Psoas muscle (tissue), 8 donors: Measurements from ENCODE around the gene CTNND2. TPM values are rescaled to one million over a fixed set of nuclear protein-coding genes. Genes with fewer than 3 reads are reported as not detected.

Experiments
- ATAC-seq, 4 donors: fragments of 200-7000 bp; cut with Tn5 transposase; one replicate each; pipeline ENCODE4 v1.9.1; 2020; ENCODE audit warnings: moderate library complexity in 3 of 4, mild to moderate bottlenecking in 2 of 4
- DNase-seq, 2 donors: peaks; one replicate each; pipeline ENCODE4 v3.0.0-alpha.2; 2020
- H3K27ac ChIP-seq: fragments of 200-600 bp; one replicate; pipeline ENCODE4 v1.8.0; 2022
- H3K27me3 ChIP-seq, 3 donors: fragments of 200-600 bp in 1 of 3; one replicate each; pipeline versions ENCODE4 v1.6.1 to v1.8.0; 2013 to 2022; ENCODE audit warnings: low read length in 2 of 3, mild to moderate bottlenecking in 2 of 3, moderate library complexity in 1 of 3; ENCODE audit not compliant: insufficient read depth in 3 of 3
- H3K36me3 ChIP-seq, 2 donors: fragments of 200-600 bp in 1 of 2; one replicate each; pipeline versions ENCODE4 v1.6.1 to v1.8.0; 2013 to 2022; ENCODE audit warnings: low read depth in 1 of 2, mild to moderate bottlenecking in 1 of 2, moderate library complexity in 1 of 2; ENCODE audit not compliant: insufficient read depth in 1 of 2
- H3K4me1 ChIP-seq: fragments of 200-600 bp; one replicate; pipeline ENCODE4 v1.8.0; 2022
- H3K4me3 ChIP-seq: fragments of 200-600 bp; one replicate; pipeline ENCODE4 v1.8.0; 2022; ENCODE audit warnings: mild to moderate bottlenecking
- H3K9me3 ChIP-seq: fragments of 200-600 bp; one replicate; pipeline ENCODE4 v1.8.0; 2022
- WGBS, 3 donors: extraction: QIAGEN DNeasy Blood & Tissue Kit; methylation state at CpG; one replicate each; pipeline versions ENCODE4 v1.1.6 to v1.1.7; 2013; 5-methylcytosine and 5-hydroxymethylcytosine counted together
- intact Hi-C, 2 donors: fragments of 100-400 bp; cut with DNase I; formaldehyde crosslinking; loops; one replicate each; pipeline versions ENCODE4 v1.11.0 to v1.14.2; 2022
- polyA plus RNA-seq, 3 donors: library from polyadenylated mRNA; stranded (reverse); fragments of 200-250 nt; gene quantifications; one replicate each; pipeline ENCODE4 v1.2.3, GENCODE V29; 2013
- total RNA-seq, 4 donors: library from RNA; stranded (reverse); fragmentation: NEBNext Ultra II Directional in 2 of 4; extraction: Animal tissue kit (Norgen Biotek cat#: 25700) in 2 of 4; gene quantifications; one replicate each; pipeline versions ENCODE4 v1.2.1 to v1.2.4, GENCODE V29; 2021 to 2023
- TF ChIP-seq, protein P1 (sequence below): fragments of 200-600 bp; IDR thresholded peaks from one replicate; pipeline ENCODE4 v1.8.0; 2022; ENCODE audit warnings: antibody characterized with exemption
- donor health status: healthy with polysubstance abuse.
- donor health status: DM: no; HTN: no; CAD: no; lungs with moderate emphysema.
- donor health status: Bipolar disorder and iron deficiency.
- donor health status: healthy.
- donor health status: DM: yes; HTN: yes; CAD: no.
- donor health status: DM: no; HTN: no; CAD: no.
- donor health status: DM: no; HTN: no; CAD: no.
- donor health status: DM: yes; HTN: yes; CAD: no.

Gene CTNND2
- total and polyA plus RNA-seq, 7 donors = 0.09 to 0.14 (median 0.13) TPM; not detected in 4

- Histone ChIP-seq H3K4me1 (no peaks in the 10 kb centered on the region), H3K4me3 (no peak overlapping the region), H3K27ac (no peak overlapping the region), H3K9me3 (no peaks in the 10 kb centered on the region), H3K36me3 (no peaks in the 10 kb centered on the region), H3K27me3 (no peaks in the 10 kb centered on the region)
- intact Hi-C loops = no loop called here
- DNase-seq = no peak
- ATAC-seq = no peak
- TF ChIP-seq, protein P1, sequence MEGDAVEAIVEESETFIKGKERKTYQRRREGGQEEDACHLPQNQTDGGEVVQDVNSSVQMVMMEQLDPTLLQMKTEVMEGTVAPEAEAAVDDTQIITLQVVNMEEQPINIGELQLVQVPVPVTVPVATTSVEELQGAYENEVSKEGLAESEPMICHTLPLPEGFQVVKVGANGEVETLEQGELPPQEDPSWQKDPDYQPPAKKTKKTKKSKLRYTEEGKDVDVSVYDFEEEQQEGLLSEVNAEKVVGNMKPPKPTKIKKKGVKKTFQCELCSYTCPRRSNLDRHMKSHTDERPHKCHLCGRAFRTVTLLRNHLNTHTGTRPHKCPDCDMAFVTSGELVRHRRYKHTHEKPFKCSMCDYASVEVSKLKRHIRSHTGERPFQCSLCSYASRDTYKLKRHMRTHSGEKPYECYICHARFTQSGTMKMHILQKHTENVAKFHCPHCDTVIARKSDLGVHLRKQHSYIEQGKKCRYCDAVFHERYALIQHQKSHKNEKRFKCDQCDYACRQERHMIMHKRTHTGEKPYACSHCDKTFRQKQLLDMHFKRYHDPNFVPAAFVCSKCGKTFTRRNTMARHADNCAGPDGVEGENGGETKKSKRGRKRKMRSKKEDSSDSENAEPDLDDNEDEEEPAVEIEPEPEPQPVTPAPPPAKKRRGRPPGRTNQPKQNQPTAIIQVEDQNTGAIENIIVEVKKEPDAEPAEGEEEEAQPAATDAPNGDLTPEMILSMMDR = no peak
These were observed 651.7 kb downstream of the CTNND2 start for GRCh38 chr5:11252523-11252922.

DNA sequence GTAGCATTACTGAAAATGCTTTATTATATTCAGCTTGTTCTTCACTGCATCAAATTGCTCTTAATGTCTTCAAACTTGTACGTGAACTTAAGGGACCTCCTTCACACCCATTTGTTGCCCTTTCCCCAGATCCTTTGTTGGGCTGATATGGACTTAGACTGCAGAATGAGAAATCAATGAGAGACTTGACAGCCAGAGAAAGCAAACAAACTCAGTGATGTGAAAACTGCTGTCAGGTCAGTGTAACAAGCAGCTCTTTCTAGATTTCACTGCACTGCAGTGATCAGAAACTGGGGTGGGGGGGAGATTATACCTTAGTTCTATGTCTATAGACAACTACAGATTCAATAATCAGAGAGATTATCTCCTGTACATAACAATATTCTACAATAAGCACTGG lies 652.2 kb downstream of the CTNND2 start:
- ATAC-seq = no peak
- no peaks in the 10 kb centered on the region for H3K27me3 ChIP-seq
- H3K4me3 ChIP-seq = no peak overlapping the region
- WGBS, 3 donors = 19 to 32% (median 24%) methylated on average over 1 of the region's 1 CpG
- H3K36me3 ChIP-seq = no peaks in the 10 kb centered on the region
- TF ChIP-seq, protein P1 = no peak
- H3K27ac ChIP-seq = no peak overlapping the region
- no peaks in the 10 kb centered on the region for H3K9me3 ChIP-seq
- H3K4me1 ChIP-seq = no peaks in the 10 kb centered on the region
- intact Hi-C loops = no loop called here
- no peak for DNase-seq

- no peak overlapping the region for H3K4me3 ChIP-seq
- no peak for ATAC-seq
- DNase-seq = no peak
- no peak overlapping the region for H3K27ac ChIP-seq
- TF ChIP-seq, protein P1 = no peak
- 16 to 28% (median 19%) methylated on average over 6 of the region's 6 CpGs for WGBS, 3 donors
- no peaks in the 10 kb centered on the region for H3K27me3 ChIP-seq
- intact Hi-C loops = no loop called here
- no peaks in the 10 kb centered on the region for H3K36me3 ChIP-seq
- no peaks in the 10 kb centered on the region for H3K9me3 ChIP-seq
- no peaks in the 10 kb centered on the region for H3K4me1 ChIP-seq
These were observed 653.0 kb downstream of the CTNND2 start for GRCh38 chr5:11251247-11251646.

DNA sequence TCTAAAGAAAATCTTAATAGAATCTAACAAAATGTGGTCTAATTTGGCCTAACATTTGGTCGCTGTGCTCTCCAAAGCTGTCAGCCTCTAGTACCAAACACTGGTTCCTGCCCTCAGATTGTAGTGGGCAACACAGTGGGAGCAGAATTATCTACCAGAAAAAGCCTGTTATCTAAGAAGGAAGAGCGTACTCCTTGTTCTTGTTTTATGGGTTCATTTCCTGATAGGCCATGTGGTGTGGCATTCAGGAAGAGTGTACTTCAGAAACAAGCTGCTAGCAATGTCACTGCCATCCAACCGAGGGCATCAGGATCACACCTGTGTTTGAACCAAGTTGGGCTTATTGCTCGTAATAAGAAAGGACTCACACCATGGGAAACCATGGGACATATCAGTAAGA lies 655.3 kb downstream of the CTNND2 start:
- TF ChIP-seq, protein P1 = no peak
- 77 to 85% (median 80%) methylated on average over 4 of the region's 4 CpGs for WGBS, 3 donors
- Histone ChIP-seq H3K4me1 (no peaks in the 10 kb centered on the region), H3K9me3 (no peaks in the 10 kb centered on the region), H3K4me3 (no peak overlapping the region), H3K27me3 (no peaks in the 10 kb centered on the region), H3K36me3 (no peaks in the 10 kb centered on the region), H3K27ac (no peak overlapping the region)
- intact Hi-C loops = no loop called here
- DNase-seq (no peak), ATAC-seq (no peak)

- ATAC-seq (no peak), DNase-seq (no peak)
- TF ChIP-seq, protein P1 = no peak
- Histone ChIP-seq H3K27ac (no peak overlapping the region), H3K27me3 (no peaks in the 10 kb centered on the region), H3K4me3 (no peak overlapping the region), H3K36me3 (no peaks in the 10 kb centered on the region), H3K9me3 (no peaks in the 10 kb centered on the region), H3K4me1 (no peaks in the 10 kb centered on the region)
- intact Hi-C loops = no loop called here
- 79 to 87% (median 84%) methylated on average over 3 of the region's 3 CpGs for WGBS, 3 donors
These were observed 657.0 kb downstream of the CTNND2 start for GRCh38 chr5:11247224-11247623.
